Transverse colon (tissue), 4 donors: ENCODE results near the gene HDAC4. TPM values are rescaled to one million over a fixed set of nuclear protein-coding genes. Genes with fewer than 3 reads are reported as not detected.

ENCODE experiments used
- DNase-seq: peaks from one replicate; pipeline ENCODE4 v3.0.0-alpha.2; 2019
- H3K27ac ChIP-seq, 4 donors: fragments of 200-600 bp; sonication (generic); 2 replicates each; pipeline ENCODE4 v1.5.1; 2016 to 2018; ENCODE audit warnings: inconsistent platforms in 4 of 4
- H3K27me3 ChIP-seq: fragments of 200-600 bp; sonication (generic); 2 replicates; pipeline ENCODE4 v1.5.1; 2017; ENCODE audit warnings: inconsistent platforms
- H3K36me3 ChIP-seq, 4 donors: fragments of 200-600 bp; sonication (generic); 2 replicates each; pipeline ENCODE4 v1.5.1; 2017 to 2019; ENCODE audit warnings: inconsistent platforms in 4 of 4
- H3K4me1 ChIP-seq, 4 donors: fragments of 200-600 bp; sonication (generic); 2 replicates each; pipeline ENCODE4 v1.5.1; 2017 to 2020; ENCODE audit warnings: inconsistent platforms in 4 of 4
- H3K4me3 ChIP-seq, 4 donors: fragments of 200-600 bp; sonication (generic); 1 replicate in 1 of 4; 2 replicates in 3 of 4; pipeline versions ENCODE4 v1.5.1 to v1.6.1; 2017 to 2019; ENCODE audit warnings: inconsistent platforms in 4 of 4
- H3K9me3 ChIP-seq, 2 donors: fragments of 200-600 bp; sonication (generic); 2 replicates each; pipeline ENCODE4 v1.5.1; 2017 to 2019; ENCODE audit warnings: inconsistent platforms in 2 of 2
- EP300 ChIP-seq: sonication (generic); formaldehyde crosslinking; IDR thresholded peaks from one replicate; pipeline ENCODE4 v1.6.1; 2017; ENCODE audit warnings: antibody characterized with exemption, low read depth
- POLR2A ChIP-seq: fragments of 450-650 bp; IDR thresholded peaks from one replicate; pipeline ENCODE4 v1.6.1; 2016; ENCODE audit warnings: antibody characterized with exemption, mild to moderate bottlenecking, moderate library complexity
- POLR2AphosphoS5 ChIP-seq, 3 donors: sonication (generic); formaldehyde crosslinking; IDR thresholded peaks; one replicate each; pipeline ENCODE4 v1.6.1; 2016; ENCODE audit warnings: antibody characterized with exemption in 3 of 3
- WGBS, 2 donors: methylation state at CpG; one replicate each; pipeline ENCODE4 v1.1.5; 2018; ENCODE audit warnings: low coverage in 1 of 2; 5-methylcytosine and 5-hydroxymethylcytosine counted together
- in situ Hi-C, 4 donors: fragments of 200-750 bp; cut with MboI; loops; one replicate each; pipeline versions ENCODE4 v1.15.0 to v1.15.1; 2017; ENCODE audit warnings: low sequenced_read_pairs in 3 of 4, low pct_ligation_motif_present in 1 of 4, low pct_unique_long_range_greater_than_20kb in 1 of 4
- intact Hi-C: fragments of 100-400 bp; cut with DNase I; formaldehyde crosslinking; loops from one replicate; pipeline ENCODE4 v1.15.1; 2023; ENCODE audit warnings: low total_unique reads
- total RNA-seq, 4 donors: library from RNA; depleted of rRNA; stranded (reverse); fragments of >200 nt; gene quantifications; one replicate each; pipeline ENCODE4 v1.1.0, GENCODE V29; 2016
- TF ChIP-seq, protein P1 (sequence below), 5 experiments: fragments of 200-600 bp in 3 of 5; fragments of 450-650 bp in 2 of 5; sonication (generic) in 3 of 5; IDR thresholded peaks; 1 replicate in 2 of 5; 2 replicates in 3 of 5; pipeline ENCODE4 v1.5.1; 2016 to 2017; ENCODE audit warnings: antibody characterized with exemption in 5 of 5, inconsistent platforms in 3 of 5, mild to moderate bottlenecking in 2 of 5, moderate library complexity in 1 of 5

The HDAC4 gene
- total RNA-seq, 4 donors from 2014 or later: 33.9 to 192 (median 112) TPM

- Histone ChIP-seq H3K4me3 (no peak overlapping the region), H3K36me3 (no peaks in the 10 kb centered on the region), H3K27ac (no peak overlapping the region), H3K4me1 (no peaks in the 10 kb centered on the region), H3K9me3 (no peaks in the 10 kb centered on the region), H3K27me3 (no peaks in the 10 kb centered on the region)
- intact Hi-C loops (no loop called here), in situ Hi-C loops (loop anchor here in 1 of 4 donors (25.0 kb wide), 1 partner anchor 945 kb away; no protein-coding TSS in a partner anchor)
- DNase-seq: no peak
- WGBS, 2 donors: 70 to 82% methylated on average over 7 to 18 of the region's 18 CpGs
- TF ChIP-seq EP300: no peak
- no peak for TF ChIP-seq POLR2AphosphoS5 (IDR thresholded peaks at IDR 0.05)
- TF ChIP-seq, protein P1, sequence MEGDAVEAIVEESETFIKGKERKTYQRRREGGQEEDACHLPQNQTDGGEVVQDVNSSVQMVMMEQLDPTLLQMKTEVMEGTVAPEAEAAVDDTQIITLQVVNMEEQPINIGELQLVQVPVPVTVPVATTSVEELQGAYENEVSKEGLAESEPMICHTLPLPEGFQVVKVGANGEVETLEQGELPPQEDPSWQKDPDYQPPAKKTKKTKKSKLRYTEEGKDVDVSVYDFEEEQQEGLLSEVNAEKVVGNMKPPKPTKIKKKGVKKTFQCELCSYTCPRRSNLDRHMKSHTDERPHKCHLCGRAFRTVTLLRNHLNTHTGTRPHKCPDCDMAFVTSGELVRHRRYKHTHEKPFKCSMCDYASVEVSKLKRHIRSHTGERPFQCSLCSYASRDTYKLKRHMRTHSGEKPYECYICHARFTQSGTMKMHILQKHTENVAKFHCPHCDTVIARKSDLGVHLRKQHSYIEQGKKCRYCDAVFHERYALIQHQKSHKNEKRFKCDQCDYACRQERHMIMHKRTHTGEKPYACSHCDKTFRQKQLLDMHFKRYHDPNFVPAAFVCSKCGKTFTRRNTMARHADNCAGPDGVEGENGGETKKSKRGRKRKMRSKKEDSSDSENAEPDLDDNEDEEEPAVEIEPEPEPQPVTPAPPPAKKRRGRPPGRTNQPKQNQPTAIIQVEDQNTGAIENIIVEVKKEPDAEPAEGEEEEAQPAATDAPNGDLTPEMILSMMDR (IDR thresholded peaks at IDR 0.05): no peak
- TF ChIP-seq POLR2A: no peak
Measured at GRCh38 chr2:239042551-239043320, 358.1 kb downstream of the HDAC4 start.

DNA sequence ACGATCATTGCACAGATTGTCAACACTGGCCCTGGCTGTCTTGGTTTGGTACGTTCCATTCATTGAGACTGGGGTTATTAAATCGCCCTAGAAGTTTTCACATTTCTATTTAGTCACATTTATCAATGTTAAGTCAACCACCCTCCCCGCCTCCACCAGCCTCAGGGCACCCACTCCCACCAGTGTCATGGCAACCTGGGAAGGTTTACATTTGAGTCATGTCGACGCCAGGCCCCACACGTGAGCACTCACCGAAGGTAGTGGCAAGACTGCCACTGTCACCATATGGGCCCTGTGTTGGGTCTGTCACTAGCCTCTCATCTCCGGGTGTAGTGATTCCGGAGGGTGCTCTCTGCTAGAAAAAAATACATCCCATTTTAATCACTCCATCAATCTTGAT, 358.8 kb downstream of the HDAC4 start:
- WGBS, 2 donors: 61 to 87% methylated on average over 7 to 10 of the region's 10 CpGs
- no peak for TF ChIP-seq POLR2AphosphoS5 (IDR thresholded peaks at IDR 0.05)
- no peak for TF ChIP-seq EP300
- TF ChIP-seq, protein P1 (IDR thresholded peaks at IDR 0.05): no peak
- TF ChIP-seq POLR2A: no peak
- H3K27me3 ChIP-seq: no peaks in the 10 kb centered on the region
- no peak overlapping the region for H3K4me3 ChIP-seq
- no peak overlapping the region for H3K27ac ChIP-seq
- intact Hi-C loops (no loop called here), in situ Hi-C loops (loop anchor here in 1 of 4 donors (25.0 kb wide), 1 partner anchor 945 kb away; no protein-coding TSS in a partner anchor)
- no peaks in the 10 kb centered on the region for H3K9me3 ChIP-seq
- no peaks in the 10 kb centered on the region for H3K36me3 ChIP-seq
- DNase-seq: no peak
- H3K4me1 ChIP-seq: no peaks in the 10 kb centered on the region

- intact Hi-C loops: no loop called here
- Histone ChIP-seq H3K36me3 (no peaks in the 10 kb centered on the region), H3K9me3 (no peaks in the 10 kb centered on the region), H3K27ac (no peak overlapping the region), H3K4me1 (no peaks in the 10 kb centered on the region), H3K4me3 (no peak overlapping the region), H3K27me3 (no peaks in the 10 kb centered on the region)
- 80 to 91% methylated on average over 8 to 14 of the region's 14 CpGs for WGBS, 2 donors
- TF ChIP-seq, protein P1 (IDR thresholded peaks at IDR 0.05): no peak
- TF ChIP-seq POLR2A (no peak), POLR2AphosphoS5 (IDR thresholded peaks at IDR 0.05) (no peak), EP300 (no peak)
- no peak for DNase-seq
- in situ Hi-C loops: loop anchor here in 1 of 4 donors (25.0 kb wide), 1 partner anchor 946 kb away; no protein-coding TSS in a partner anchor
Measured at GRCh38 chr2:239041062-239041461, 359.8 kb downstream of the HDAC4 start.

DNA sequence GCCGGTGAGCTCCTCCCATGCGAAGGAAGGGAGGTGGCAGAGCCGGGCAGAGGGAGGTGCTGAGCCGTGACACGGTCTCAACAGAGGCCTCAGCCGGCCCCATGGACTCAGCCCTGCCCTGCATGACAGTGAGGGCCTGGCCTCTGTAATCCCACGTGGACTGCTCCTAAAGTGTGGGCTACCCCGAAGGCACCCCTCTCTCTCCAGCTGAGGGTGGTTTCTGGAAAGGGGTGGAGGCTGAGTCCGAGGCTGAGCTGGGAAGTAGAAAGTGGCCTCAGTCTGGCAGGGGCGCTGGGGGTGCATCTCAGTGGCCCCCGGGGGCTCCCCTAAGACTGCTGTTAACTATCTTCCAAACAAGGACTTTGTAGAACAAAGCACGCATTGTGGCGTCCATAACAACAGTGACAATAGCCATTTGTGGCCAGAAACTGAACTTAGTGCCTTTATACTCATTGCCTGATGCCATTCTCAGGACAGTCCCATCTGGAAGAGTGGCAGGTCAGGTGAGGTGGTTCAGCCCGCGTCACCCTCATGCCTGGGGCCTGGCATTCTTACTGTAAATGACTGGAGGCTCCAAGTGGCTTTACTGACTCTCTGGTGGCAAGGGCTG, 360.6 kb downstream of the HDAC4 start:
- no peaks in the 10 kb centered on the region for H3K9me3 ChIP-seq
- intact Hi-C loops: no loop called here
- no peak for DNase-seq
- H3K27ac ChIP-seq: no peak overlapping the region
- no peaks in the 10 kb centered on the region for H3K36me3 ChIP-seq
- peaks cover 0 to 4% (median 0%) of the 10 kb centered on the region in 4 donors for H3K4me1 ChIP-seq
- H3K27me3 ChIP-seq: no peaks in the 10 kb centered on the region
- TF ChIP-seq EP300: no peak
- 57 to 62% methylated on average over 5 to 15 of the region's 15 CpGs for WGBS, 2 donors
- in situ Hi-C loops: loop anchor here in 1 of 4 donors (25.0 kb wide), 1 partner anchor 947 kb away; no protein-coding TSS in a partner anchor
- no peak overlapping the region for H3K4me3 ChIP-seq
